Right atrium auricular region (tissue), 2 donors: Measurements from ENCODE around the gene PAH. TPM values are rescaled to one million over a fixed set of nuclear protein-coding genes. Genes with fewer than 3 reads are reported as not detected.

Experiments used
- DNase-seq: peaks from one replicate; pipeline ENCODE4 v3.0.0-alpha.2; 2019; ENCODE audit warnings: low spot score
- H3K27ac ChIP-seq, 2 donors: fragments of 200-600 bp; sonication (generic); 1 replicate in 1 of 2; 2 replicates in 1 of 2; pipeline ENCODE4 v1.5.1; 2016 to 2019
- H3K27me3 ChIP-seq, 2 donors: fragments of 200-600 bp; sonication (generic); one replicate each; pipeline versions ENCODE4 v1.5.1 to v1.6.0; 2017 to 2019
- H3K36me3 ChIP-seq: fragments of 200-600 bp; sonication (generic); one replicate; pipeline ENCODE4 v1.5.1; 2016
- H3K4me1 ChIP-seq, 2 donors: fragments of 200-600 bp; sonication (generic); one replicate each; pipeline versions ENCODE4 v1.5.1 to v1.6.0; 2017 to 2019
- H3K4me3 ChIP-seq, 2 donors: fragments of 200-600 bp; sonication (generic); 1 replicate in 1 of 2; 2 replicates in 1 of 2; pipeline ENCODE4 v1.5.1; 2017 to 2019; ENCODE audit warnings: mild to moderate bottlenecking in 1 of 2, moderate library complexity in 1 of 2
- H3K9me3 ChIP-seq, 2 donors: fragments of 200-600 bp; sonication (generic); one replicate each; pipeline ENCODE4 v1.5.1; 2019
- total RNA-seq, 2 donors: library from RNA; depleted of rRNA; stranded (reverse); fragments of >200 nt; gene quantifications; one replicate each; pipeline ENCODE4 v1.1.0, GENCODE V29; 2016
- TF ChIP-seq, protein P1 (sequence below), 2 donors: fragments of 200-600 bp; sonication (generic); IDR thresholded peaks; one replicate each; pipeline ENCODE4 v1.5.1; 2019; ENCODE audit warnings: antibody characterized with exemption in 2 of 2

PAH gene
- total RNA-seq, 2 donors from 2014 or later, result not detected

DNA sequence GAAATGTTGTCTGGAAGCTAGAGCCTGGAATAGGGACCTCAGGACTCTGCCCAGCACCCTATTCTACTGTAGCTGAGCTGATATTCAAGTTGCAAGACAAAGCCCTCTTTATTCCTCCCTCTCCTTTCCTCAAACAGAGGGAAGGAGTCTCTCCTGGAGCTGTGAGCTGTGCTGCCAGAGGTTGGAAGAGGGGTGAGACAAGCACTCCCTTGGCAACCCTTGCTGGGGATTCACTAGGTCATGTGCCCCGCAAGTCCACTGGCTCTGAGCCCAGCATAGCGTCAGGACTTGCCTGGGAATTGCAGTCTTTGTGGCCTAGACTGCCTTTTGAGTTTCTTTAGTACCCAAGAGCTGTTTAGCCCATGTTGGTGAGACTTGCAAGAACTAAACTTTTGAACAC lies 29.0 kb upstream of the PAH start:
- Histone ChIP-seq H3K4me3 (no peak overlapping the region), H3K27ac (no peak overlapping the region), H3K27me3 (peaks cover 0 to 3% of the 10 kb centered on the region in 2 donors), H3K4me1 (no peaks in the 10 kb centered on the region), H3K36me3 (no peaks in the 10 kb centered on the region), H3K9me3 (peaks cover 0 to 6% of the 10 kb centered on the region in 2 donors)
- no peak for DNase-seq
- TF ChIP-seq, protein P1, sequence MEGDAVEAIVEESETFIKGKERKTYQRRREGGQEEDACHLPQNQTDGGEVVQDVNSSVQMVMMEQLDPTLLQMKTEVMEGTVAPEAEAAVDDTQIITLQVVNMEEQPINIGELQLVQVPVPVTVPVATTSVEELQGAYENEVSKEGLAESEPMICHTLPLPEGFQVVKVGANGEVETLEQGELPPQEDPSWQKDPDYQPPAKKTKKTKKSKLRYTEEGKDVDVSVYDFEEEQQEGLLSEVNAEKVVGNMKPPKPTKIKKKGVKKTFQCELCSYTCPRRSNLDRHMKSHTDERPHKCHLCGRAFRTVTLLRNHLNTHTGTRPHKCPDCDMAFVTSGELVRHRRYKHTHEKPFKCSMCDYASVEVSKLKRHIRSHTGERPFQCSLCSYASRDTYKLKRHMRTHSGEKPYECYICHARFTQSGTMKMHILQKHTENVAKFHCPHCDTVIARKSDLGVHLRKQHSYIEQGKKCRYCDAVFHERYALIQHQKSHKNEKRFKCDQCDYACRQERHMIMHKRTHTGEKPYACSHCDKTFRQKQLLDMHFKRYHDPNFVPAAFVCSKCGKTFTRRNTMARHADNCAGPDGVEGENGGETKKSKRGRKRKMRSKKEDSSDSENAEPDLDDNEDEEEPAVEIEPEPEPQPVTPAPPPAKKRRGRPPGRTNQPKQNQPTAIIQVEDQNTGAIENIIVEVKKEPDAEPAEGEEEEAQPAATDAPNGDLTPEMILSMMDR (IDR thresholded peaks at IDR 0.05), result no peak

DNA sequence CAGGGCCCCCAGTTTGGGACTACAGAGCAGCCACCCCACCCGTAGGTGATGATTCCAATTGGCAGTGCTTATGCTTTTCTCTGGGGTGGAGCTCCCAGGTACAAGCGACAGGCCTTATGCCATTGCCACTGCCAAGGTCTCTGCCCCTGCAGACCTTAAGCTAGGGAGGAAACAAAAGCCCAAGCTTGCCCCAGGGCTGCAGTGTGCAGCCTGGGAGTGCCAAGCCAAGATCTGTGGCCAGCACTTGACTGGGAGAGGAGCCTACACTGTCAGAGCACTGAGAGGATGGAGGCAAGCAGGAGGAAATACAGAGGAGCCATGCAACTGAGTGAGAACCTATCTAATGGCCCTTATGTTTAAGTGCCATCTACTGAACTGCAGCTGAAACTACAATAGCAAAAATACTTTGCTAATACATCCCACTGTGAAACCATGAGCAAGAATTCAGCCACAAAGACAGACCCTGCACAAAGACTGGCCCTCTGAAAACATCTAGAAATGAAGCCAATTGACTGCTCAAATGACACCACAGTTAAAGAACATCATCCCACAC lies 22.7 kb upstream of the PAH start:
- no peak overlapping the region for H3K27ac ChIP-seq
- TF ChIP-seq, protein P1 (IDR thresholded peaks at IDR 0.05), result no peak
- H3K9me3 ChIP-seq, result peaks cover 0 to 16% of the 10 kb centered on the region in 2 donors
- no peak for DNase-seq
- no peaks in the 10 kb centered on the region for H3K27me3 ChIP-seq
- H3K4me3 ChIP-seq, result no peak overlapping the region
- no peaks in the 10 kb centered on the region for H3K4me1 ChIP-seq
- H3K36me3 ChIP-seq, result no peaks in the 10 kb centered on the region

DNA sequence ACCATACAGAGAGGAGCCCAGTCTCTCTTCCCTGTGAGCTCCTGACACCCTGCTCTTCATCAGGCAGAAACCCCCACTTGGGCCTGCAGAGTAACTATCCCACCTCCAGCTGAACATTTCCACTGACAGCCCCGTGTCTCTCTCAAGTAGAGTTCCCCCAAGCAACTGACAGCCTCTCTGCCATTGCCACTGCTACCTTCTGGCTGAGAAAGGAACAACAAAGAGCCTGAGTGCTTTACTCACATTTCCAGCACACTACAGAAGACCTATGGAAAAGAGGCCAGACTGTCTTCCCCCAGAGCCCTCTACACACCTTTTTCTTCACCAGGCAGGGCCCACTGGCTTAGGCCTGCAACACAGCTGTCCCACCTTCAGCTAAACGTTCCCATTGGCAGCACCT lies 22.0 kb upstream of the PAH start:
- no peaks in the 10 kb centered on the region for H3K27me3 ChIP-seq
- H3K27ac ChIP-seq, result no peak overlapping the region
- H3K4me1 ChIP-seq, result no peaks in the 10 kb centered on the region
- H3K36me3 ChIP-seq, result no peaks in the 10 kb centered on the region
- no peak for DNase-seq
- no peak overlapping the region for H3K4me3 ChIP-seq
- peaks cover 0 to 16% of the 10 kb centered on the region in 2 donors for H3K9me3 ChIP-seq
- TF ChIP-seq, protein P1 (IDR thresholded peaks at IDR 0.05), result no peak

DNA sequence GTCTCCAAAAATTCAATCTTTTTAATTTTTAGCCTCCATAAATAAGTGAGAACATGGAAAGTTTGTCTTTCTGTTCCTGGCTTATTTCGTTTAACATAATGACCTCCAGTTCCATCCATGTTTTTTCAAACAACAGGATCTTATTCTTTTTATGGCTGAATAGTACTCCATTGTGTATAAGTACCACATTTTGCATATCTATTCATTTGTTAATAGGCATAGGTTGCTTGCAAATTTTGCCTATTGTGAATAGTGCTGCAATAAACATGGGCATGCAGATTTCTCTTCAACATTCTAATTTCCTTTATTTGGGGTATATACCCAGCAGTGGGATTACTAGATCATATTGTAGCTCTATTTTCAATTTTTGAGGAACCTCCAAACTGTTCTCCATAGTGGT lies 16.1 kb upstream of the PAH start:
- H3K36me3 ChIP-seq, result no peaks in the 10 kb centered on the region
- no peaks in the 10 kb centered on the region for H3K27me3 ChIP-seq
- TF ChIP-seq, protein P1 (IDR thresholded peaks at IDR 0.05), result no peak

DNA sequence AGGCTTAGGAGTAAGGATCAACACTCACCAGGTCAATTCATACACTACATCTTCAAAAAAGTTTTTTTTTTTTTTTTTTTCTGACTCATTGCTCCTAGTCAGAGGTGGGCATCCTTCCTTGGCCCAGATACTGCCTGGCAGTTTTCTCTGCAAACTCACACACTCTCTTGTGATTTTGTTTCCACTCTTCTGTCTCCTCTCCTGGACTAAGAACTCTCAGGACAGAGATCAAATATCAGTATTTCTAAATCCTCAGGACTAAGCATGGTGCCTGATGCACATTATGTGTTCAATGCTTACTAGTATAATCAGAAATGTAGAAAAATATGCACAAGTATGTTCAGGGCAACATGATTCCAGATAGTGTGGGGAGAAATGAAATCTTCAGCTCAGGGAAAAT lies 10.2 kb upstream of the PAH start:
- Histone ChIP-seq H3K4me1 (no peaks in the 10 kb centered on the region), H3K27ac (no peak overlapping the region), H3K27me3 (no peaks in the 10 kb centered on the region), H3K4me3 (no peak overlapping the region), H3K9me3 (no peaks in the 10 kb centered on the region), H3K36me3 (no peaks in the 10 kb centered on the region)
- no peak for DNase-seq
- TF ChIP-seq, protein P1 (IDR thresholded peaks at IDR 0.05), result no peak

More for the DNA sequence above, 16.1 kb upstream of the PAH start:
- H3K4me1 ChIP-seq, result no peaks in the 10 kb centered on the region
- no peak overlapping the region for H3K4me3 ChIP-seq
- H3K9me3 ChIP-seq, result no peaks in the 10 kb centered on the region
- no peak overlapping the region for H3K27ac ChIP-seq
- DNase-seq, result no peak

GRCh38 chr12:102921240-102921639 lies 4.2 kb upstream of the PAH start:
- Histone ChIP-seq H3K4me1 (no peaks in the 10 kb centered on the region), H3K9me3 (no peaks in the 10 kb centered on the region), H3K4me3 (no peak overlapping the region), H3K36me3 (no peaks in the 10 kb centered on the region), H3K27me3 (no peaks in the 10 kb centered on the region), H3K27ac (no peak overlapping the region)
- TF ChIP-seq, protein P1 (IDR thresholded peaks at IDR 0.05), result no peak
- no peak for DNase-seq
